Spleen (tissue), 11 donors: Measurements from ENCODE around the gene DLEC1. TPM values are rescaled to one million over a fixed set of nuclear protein-coding genes. Genes with fewer than 3 reads are reported as not detected.

Experiments
- DNase-seq: peaks from one replicate; pipeline ENCODE4 v3.0.0-alpha.2; 2020
- H3K27ac ChIP-seq, 8 donors: fragments of 200-600 bp; sonication (generic) in 7 of 8; 1 replicate in 4 of 8; 2 replicates in 4 of 8; pipeline versions ENCODE4 v1.5.0 to v1.8.0; 2016 to 2021; ENCODE audit warnings: inconsistent platforms in 4 of 8, mild to moderate bottlenecking in 4 of 8, moderate library complexity in 1 of 8
- H3K27me3 ChIP-seq, 7 donors: fragments of 200-600 bp; sonication (generic) in 6 of 7; replicated peaks in 1 of 7; 1 replicate in 4 of 7; 2 replicates in 3 of 7; pipeline versions ENCODE4 v1.5.0 to v1.8.0; 2016 to 2021; ENCODE audit warnings: inconsistent platforms in 3 of 7, mild to moderate bottlenecking in 1 of 7
- H3K36me3 ChIP-seq, 6 donors: fragments of 200-600 bp; sonication (generic) in 5 of 6; 1 replicate in 4 of 6; 2 replicates in 2 of 6; pipeline versions ENCODE4 v1.5.0 to v1.8.0; 2016 to 2021; ENCODE audit warnings: inconsistent platforms in 2 of 6
- H3K4me1 ChIP-seq, 6 donors: fragments of 200-600 bp; sonication (generic) in 5 of 6; 1 replicate in 3 of 6; 2 replicates in 3 of 6; pipeline versions ENCODE4 v1.5.0 to v1.8.0; 2016 to 2021; ENCODE audit warnings: inconsistent platforms in 3 of 6
- H3K4me3 ChIP-seq, 8 donors: fragments of 200-600 bp; sonication (generic) in 7 of 8; 1 replicate in 4 of 8; 2 replicates in 4 of 8; pipeline versions ENCODE4 v1.5.0 to v1.8.0; 2016 to 2021; ENCODE audit warnings: inconsistent platforms in 4 of 8, mild to moderate bottlenecking in 4 of 8, moderate library complexity in 2 of 8
- H3K9me3 ChIP-seq, 8 donors: fragments of 200-600 bp; sonication (generic) in 7 of 8; 1 replicate in 4 of 8; 2 replicates in 4 of 8; pipeline versions ENCODE4 v1.5.0 to v1.8.0; 2016 to 2021; ENCODE audit warnings: inconsistent platforms in 4 of 8
- POLR2A ChIP-seq, 3 donors: fragments of 450-650 bp; IDR thresholded peaks; one replicate each; pipeline ENCODE4 v1.5.1; 2017; ENCODE audit warnings: antibody characterized with exemption in 3 of 3, mild to moderate bottlenecking in 1 of 3
- POLR2AphosphoS5 ChIP-seq, 3 donors: sonication (generic); formaldehyde crosslinking; IDR thresholded peaks; one replicate each; pipeline ENCODE4 v1.5.1; 2017; ENCODE audit warnings: antibody characterized with exemption in 3 of 3
- WGBS, 5 donors: extraction: QIAGEN DNeasy Blood & Tissue Kit in 3 of 5; methylation state at CpG; one replicate each; pipeline versions ENCODE4 v1.1.5 to v1.1.7; 2013 to 2018; 5-methylcytosine and 5-hydroxymethylcytosine counted together
- intact Hi-C: fragments of 100-400 bp; cut with DNase I; formaldehyde crosslinking; loops from one replicate; pipeline ENCODE4 v1.15.0; 2023; ENCODE audit warnings: low total_unique reads
- polyA plus RNA-seq, 3 donors: library from polyadenylated mRNA; stranded (reverse); fragments of 200-250 nt; gene quantifications; one replicate each; pipeline ENCODE4 v1.2.1, GENCODE V29; 2013
- total RNA-seq, 7 donors: library from RNA; depleted of rRNA in 3 of 7; stranded (reverse); fragments of >200 nt in 3 of 7; fragmentation: NEBNext Ultra II Directional in 4 of 7; extraction: Animal tissue kit (Norgen Biotek cat#: 25700) in 4 of 7; gene quantifications; one replicate each; pipeline versions ENCODE4 v1.1.0 to v1.2.1, GENCODE V29; 2016 to 2021
- TF ChIP-seq, protein P1 (sequence below), 11 experiments: fragments of 200-600 bp in 7 of 11; fragments of 450-650 bp in 4 of 11; sonication (generic) in 4 of 11; IDR thresholded peaks in 8 of 11; conservative IDR thresholded peaks in 3 of 11; 1 replicate in 7 of 11; 2 replicates in 4 of 11; pipeline versions ENCODE4 v1.4.0 to v1.8.0; 2016 to 2021; ENCODE audit warnings: antibody characterized with exemption in 11 of 11, inconsistent platforms in 4 of 11, mild to moderate bottlenecking in 1 of 11
- donor health status: healthy with polysubstance abuse.
- donor health status: DM: no; HTN: no; CAD: no; lungs with moderate emphysema.
- donor health status: DM: no; HTN: no; CAD: no.
- donor health status: Bipolar disorder and iron deficiency.
- donor health status: healthy.
- donor health status: DM: no; HTN: no; CAD: no.
- donor health status: DM: yes; HTN: yes; CAD: no.

DLEC1 gene
- total and polyA plus RNA-seq, 10 donors, result 0.36 to 2.3 (median 0.88) TPM

DNA sequence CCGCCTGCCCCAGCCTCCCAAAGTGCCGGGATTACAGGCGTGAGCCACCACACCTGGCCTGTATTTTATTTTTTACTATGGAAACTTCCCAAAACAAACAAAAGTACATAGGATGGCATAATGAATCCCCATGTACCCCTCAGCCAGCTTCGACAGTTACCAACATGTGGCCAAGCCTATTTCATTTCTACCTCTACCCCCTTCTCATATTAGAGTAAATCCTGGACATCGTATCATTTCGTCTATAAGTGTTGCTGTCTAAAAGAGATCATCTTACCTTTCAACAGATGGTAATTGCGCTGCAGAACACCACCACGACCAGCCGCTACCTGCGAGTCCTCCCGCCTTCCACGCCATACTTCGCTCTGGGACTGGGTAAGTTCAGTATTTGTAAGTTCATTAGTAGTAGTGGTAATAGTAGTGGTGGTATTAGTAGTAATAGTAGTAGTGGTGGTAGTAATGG is 44.9 kb downstream of the DLEC1 start:
- Histone ChIP-seq H3K9me3 (peaks cover 0 to 52% (median 4%) of the 10 kb centered on the region in 8 donors), H3K4me3 (no peak overlapping the region), H3K27ac (no peak overlapping the region), H3K36me3 (no peaks in the 10 kb centered on the region), H3K4me1 (no peaks in the 10 kb centered on the region), H3K27me3 (no peaks in the 10 kb centered on the region)
- no peak for DNase-seq
- intact Hi-C loops, result no loop called here
- 94 to 98% (median 97%) methylated on average over 13 of the region's 13 CpGs for WGBS, 5 donors
- TF ChIP-seq POLR2A (IDR thresholded peaks at IDR 0.05) (no peak), POLR2AphosphoS5 (IDR thresholded peaks at IDR 0.05) (no peak)
- TF ChIP-seq, protein P1, sequence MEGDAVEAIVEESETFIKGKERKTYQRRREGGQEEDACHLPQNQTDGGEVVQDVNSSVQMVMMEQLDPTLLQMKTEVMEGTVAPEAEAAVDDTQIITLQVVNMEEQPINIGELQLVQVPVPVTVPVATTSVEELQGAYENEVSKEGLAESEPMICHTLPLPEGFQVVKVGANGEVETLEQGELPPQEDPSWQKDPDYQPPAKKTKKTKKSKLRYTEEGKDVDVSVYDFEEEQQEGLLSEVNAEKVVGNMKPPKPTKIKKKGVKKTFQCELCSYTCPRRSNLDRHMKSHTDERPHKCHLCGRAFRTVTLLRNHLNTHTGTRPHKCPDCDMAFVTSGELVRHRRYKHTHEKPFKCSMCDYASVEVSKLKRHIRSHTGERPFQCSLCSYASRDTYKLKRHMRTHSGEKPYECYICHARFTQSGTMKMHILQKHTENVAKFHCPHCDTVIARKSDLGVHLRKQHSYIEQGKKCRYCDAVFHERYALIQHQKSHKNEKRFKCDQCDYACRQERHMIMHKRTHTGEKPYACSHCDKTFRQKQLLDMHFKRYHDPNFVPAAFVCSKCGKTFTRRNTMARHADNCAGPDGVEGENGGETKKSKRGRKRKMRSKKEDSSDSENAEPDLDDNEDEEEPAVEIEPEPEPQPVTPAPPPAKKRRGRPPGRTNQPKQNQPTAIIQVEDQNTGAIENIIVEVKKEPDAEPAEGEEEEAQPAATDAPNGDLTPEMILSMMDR (IDR thresholded peaks at IDR 0.05 in 8 of 11, conservative IDR thresholded peaks at IDR 0.05 in 3 of 11), result no peak

DNA sequence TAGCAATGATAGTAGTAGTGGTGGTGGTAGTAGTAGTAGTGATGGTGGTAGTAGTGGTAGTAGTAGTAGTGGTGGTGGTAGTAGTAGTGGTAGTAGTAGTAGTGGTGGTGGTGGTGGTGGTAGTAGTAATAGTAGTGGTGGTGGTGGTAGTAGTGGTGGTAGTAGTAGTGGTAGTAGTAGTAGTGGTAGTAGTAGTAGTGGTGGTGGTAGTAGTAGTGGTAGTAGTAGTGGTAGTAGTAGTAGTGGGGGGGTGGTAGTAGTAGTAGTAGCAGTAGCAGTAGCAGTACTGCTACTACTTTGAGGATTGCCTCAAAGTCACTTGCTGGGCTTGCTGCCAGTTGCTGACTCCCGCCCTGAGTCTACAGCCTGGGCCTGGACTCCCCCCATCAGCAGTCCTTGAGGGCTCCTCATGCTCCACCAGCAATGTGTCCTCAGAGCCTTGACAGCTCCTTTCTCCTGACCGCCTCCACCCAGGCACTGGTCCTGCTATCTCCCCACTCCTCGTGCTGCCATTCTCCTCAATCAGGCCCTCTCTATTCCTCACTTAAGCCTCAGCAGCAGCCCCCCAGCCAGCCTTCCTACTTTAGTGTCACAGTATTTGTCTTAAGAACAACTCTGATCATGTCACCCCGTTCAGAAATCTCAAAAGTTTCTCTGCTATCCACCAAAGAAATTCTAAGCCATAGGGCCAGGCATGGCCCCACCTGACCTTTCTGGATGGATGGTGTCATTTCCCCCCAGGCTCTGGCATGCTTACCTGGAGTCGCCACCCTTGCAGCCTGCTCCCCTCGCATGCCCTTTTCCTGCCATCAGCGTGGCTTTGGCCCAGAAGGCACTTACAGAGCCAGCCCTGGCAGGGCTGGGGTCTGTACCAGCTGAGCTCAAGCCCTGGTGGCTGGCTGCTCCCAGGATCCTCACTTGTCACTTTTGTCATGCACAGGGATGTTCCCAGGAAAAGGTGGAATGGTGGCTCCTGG is 45.6 kb downstream of the DLEC1 start:
- Histone ChIP-seq H3K9me3 (peaks cover 0 to 52% (median 4%) of the 10 kb centered on the region in 8 donors), H3K27me3 (no peaks in the 10 kb centered on the region), H3K4me3 (no peak overlapping the region), H3K27ac (peak overlapping the region in 2 of 8 donors; percentile 14 to 38), H3K36me3 (no peaks in the 10 kb centered on the region), H3K4me1 (no peaks in the 10 kb centered on the region)
- DNase-seq, result no peak
- WGBS, 5 donors, result 68 to 77% (median 75%) methylated on average over 6 to 7 of the region's 7 CpGs
- TF ChIP-seq, protein P1 (IDR thresholded peaks at IDR 0.05 in 8 of 11, conservative IDR thresholded peaks at IDR 0.05 in 3 of 11), result no peak
- no peak for TF ChIP-seq POLR2A (IDR thresholded peaks at IDR 0.05)
- TF ChIP-seq POLR2AphosphoS5 (IDR thresholded peaks at IDR 0.05), result no peak
- intact Hi-C loops, result no loop called here

DNA sequence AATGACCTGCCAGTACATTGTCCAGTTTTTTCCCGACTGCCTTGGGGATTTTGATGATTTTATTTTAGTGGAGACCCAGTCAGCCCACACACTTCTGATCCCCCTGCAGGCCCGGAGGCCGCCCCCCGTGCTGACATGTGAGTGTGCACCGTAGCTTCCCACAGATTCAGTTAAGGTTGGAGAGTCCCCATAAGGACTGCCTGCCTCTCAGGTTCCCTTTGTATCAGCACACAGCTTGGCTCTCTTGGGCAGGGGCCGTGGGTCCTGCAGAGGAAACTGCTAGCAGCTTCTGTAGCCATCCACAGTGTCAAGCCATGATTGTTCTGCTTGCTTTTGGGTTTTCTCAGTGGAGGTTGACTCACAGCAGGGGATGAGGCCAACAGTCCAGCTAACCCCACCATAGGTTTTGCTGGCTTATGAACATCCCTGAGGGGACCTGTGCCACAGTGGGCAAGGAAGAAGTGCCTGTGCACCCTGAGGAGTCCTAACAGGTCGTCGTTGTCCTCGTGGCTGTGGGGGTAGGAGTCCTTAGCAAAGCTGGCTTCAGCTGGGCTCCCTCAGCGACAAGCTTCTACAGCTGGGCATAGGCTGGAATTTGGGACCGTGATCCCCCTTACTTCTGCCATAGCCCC is 46.4 kb downstream of the DLEC1 start:
- H3K27me3 ChIP-seq, result no peaks in the 10 kb centered on the region
- no peak for DNase-seq
- H3K36me3 ChIP-seq, result no peaks in the 10 kb centered on the region
- H3K4me3 ChIP-seq, result no peak overlapping the region
- H3K9me3 ChIP-seq, result peaks cover 0 to 52% (median 4%) of the 10 kb centered on the region in 8 donors
- TF ChIP-seq POLR2A (IDR thresholded peaks at IDR 0.05) (no peak), POLR2AphosphoS5 (IDR thresholded peaks at IDR 0.05) (no peak)
- TF ChIP-seq, protein P1 (IDR thresholded peaks at IDR 0.05 in 8 of 11, conservative IDR thresholded peaks at IDR 0.05 in 3 of 11), result no peak
- H3K27ac ChIP-seq, result peak overlapping the region in 1 of 8 donors; percentile 38
- H3K4me1 ChIP-seq, result no peaks in the 10 kb centered on the region
- 88 to 94% (median 89%) methylated on average over 9 to 11 of the region's 11 CpGs for WGBS, 5 donors
- intact Hi-C loops, result no loop called here

DNA sequence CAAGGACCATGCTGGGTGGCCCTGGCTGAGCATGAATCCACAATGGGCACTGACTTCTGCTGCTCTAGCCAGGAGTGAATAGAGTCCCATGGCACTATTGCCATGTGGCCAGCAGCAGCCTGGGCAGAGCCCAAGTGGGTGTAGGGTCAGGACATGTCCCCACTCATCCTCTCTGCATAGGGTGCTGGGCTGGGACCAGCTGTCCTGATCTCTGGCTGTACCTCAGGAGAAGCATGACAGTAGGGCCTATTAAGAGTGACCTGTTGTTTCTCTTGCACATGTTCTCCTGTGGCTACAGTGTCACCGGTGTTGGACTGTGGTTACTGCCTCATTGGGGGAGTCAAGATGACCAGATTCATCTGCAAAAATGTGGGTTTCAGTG is 46.9 kb downstream of the DLEC1 start:
- TF ChIP-seq, protein P1 (IDR thresholded peaks at IDR 0.05 in 8 of 11, conservative IDR thresholded peaks at IDR 0.05 in 3 of 11), result no peak
- TF ChIP-seq POLR2A (IDR thresholded peaks at IDR 0.05), result no peak
- TF ChIP-seq POLR2AphosphoS5 (IDR thresholded peaks at IDR 0.05), result no peak
- no peak for DNase-seq

More for the DNA sequence above, 46.9 kb downstream of the DLEC1 start:
- 50 to 88% (median 80%) methylated on average over 1 of the region's 1 CpG for WGBS, 5 donors
- no peaks in the 10 kb centered on the region for H3K4me1 ChIP-seq
- peaks cover 0 to 52% (median 4%) of the 10 kb centered on the region in 8 donors for H3K9me3 ChIP-seq
- H3K4me3 ChIP-seq, result no peak overlapping the region
- no peaks in the 10 kb centered on the region for H3K36me3 ChIP-seq
- H3K27me3 ChIP-seq, result no peaks in the 10 kb centered on the region
- intact Hi-C loops, result no loop called here
- no peak overlapping the region for H3K27ac ChIP-seq
